Tibial nerve (tissue), 4 donors: Measurements from ENCODE around the gene ZIM2.

Experiments
- EP300 ChIP-seq, 2 donors: sonication (generic); formaldehyde crosslinking; IDR thresholded peaks; one replicate each; pipeline ENCODE4 v1.6.1; 2017; ENCODE audit warnings: antibody characterized with exemption in 2 of 2, mild to moderate bottlenecking in 1 of 2
- POLR2A ChIP-seq, 2 donors: fragments of 450-650 bp; IDR thresholded peaks; one replicate each; pipeline ENCODE4 v1.6.1; 2017; ENCODE audit warnings: antibody characterized with exemption in 2 of 2, mild to moderate bottlenecking in 2 of 2, moderate library complexity in 2 of 2
- TF ChIP-seq, protein P1 (sequence below), 5 experiments: fragments of 200-600 bp in 3 of 5; fragments of 450-650 bp in 2 of 5; sonication (generic) in 3 of 5; IDR thresholded peaks; one replicate each; pipeline ENCODE4 v1.5.1; 2016 to 2019; ENCODE audit warnings: antibody characterized with exemption in 5 of 5, mild to moderate bottlenecking in 3 of 5, moderate library complexity in 2 of 5

DNA sequence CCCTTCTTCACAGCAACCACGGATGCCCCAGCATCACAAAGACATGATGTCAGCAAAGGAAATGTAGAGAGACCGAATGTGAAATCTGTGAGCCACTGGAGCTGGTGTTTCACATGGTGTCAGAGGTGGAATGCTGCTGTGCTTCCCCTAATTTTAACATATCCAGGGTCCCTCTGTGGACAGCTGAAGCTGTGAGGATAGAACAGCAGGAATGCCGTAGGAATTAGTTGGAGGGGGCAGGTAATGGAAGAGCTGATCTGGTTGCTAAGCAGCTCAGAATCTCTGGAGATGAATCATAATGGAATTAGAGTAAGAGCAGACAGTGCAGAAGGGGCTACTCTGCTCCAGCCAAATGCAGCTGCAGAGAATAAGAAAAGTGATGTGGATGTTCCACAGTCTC is 100.0 kb downstream of the ZIM2 start:
- TF ChIP-seq, protein P1, sequence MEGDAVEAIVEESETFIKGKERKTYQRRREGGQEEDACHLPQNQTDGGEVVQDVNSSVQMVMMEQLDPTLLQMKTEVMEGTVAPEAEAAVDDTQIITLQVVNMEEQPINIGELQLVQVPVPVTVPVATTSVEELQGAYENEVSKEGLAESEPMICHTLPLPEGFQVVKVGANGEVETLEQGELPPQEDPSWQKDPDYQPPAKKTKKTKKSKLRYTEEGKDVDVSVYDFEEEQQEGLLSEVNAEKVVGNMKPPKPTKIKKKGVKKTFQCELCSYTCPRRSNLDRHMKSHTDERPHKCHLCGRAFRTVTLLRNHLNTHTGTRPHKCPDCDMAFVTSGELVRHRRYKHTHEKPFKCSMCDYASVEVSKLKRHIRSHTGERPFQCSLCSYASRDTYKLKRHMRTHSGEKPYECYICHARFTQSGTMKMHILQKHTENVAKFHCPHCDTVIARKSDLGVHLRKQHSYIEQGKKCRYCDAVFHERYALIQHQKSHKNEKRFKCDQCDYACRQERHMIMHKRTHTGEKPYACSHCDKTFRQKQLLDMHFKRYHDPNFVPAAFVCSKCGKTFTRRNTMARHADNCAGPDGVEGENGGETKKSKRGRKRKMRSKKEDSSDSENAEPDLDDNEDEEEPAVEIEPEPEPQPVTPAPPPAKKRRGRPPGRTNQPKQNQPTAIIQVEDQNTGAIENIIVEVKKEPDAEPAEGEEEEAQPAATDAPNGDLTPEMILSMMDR (IDR thresholded peaks at IDR 0.05) = no peak
- TF ChIP-seq POLR2A (IDR thresholded peaks at IDR 0.05) (no peak), EP300 (IDR thresholded peaks at IDR 0.05) (no peak)
